Adrenal gland (tissue), 12 donors: ENCODE data around the gene CCN5. TPM values are rescaled to one million over a fixed set of nuclear protein-coding genes. Genes with fewer than 3 reads are reported as not detected.

Experiments
- DNase-seq, 7 donors: peaks; one replicate each; pipeline ENCODE4 v3.0.0-alpha.2; 2019 to 2020
- H3K27ac ChIP-seq, 5 donors: fragments of 200-600 bp; sonication (generic) in 4 of 5; 1 replicate in 3 of 5; 2 replicates in 2 of 5; pipeline versions ENCODE4 v1.5.1 to v1.8.0; 2016 to 2020; ENCODE audit warnings: mild to moderate bottlenecking in 1 of 5
- H3K27me3 ChIP-seq: fragments of 200-600 bp; 2 replicates; pipeline ENCODE4 v1.8.0; 2021
- H3K36me3 ChIP-seq, 2 donors: fragments of 200-600 bp; replicated peaks in 1 of 2; 1 replicate in 1 of 2; 2 replicates in 1 of 2; pipeline versions ENCODE4 v1.5.1 to v1.8.0; 2018 to 2022
- H3K4me1 ChIP-seq, 2 donors: fragments of 200-600 bp; replicated peaks in 1 of 2; 1 replicate in 1 of 2; 2 replicates in 1 of 2; pipeline versions ENCODE4 v1.5.1 to v1.8.0; 2018 to 2021
- H3K4me3 ChIP-seq, 4 donors: fragments of 200-600 bp; sonication (generic) in 3 of 4; one replicate each; pipeline ENCODE4 v1.5.1; 2016 to 2018
- H3K9me3 ChIP-seq, 3 donors: fragments of 200-600 bp; sonication (generic) in 1 of 3; replicated peaks in 1 of 3; 1 replicate in 2 of 3; 2 replicates in 1 of 3; pipeline versions ENCODE4 v1.5.1 to v1.8.0; 2016 to 2021
- CTCF ChIP-seq, 6 experiments: fragments of 450-650 bp in 4 of 6; fragments of 200-600 bp in 2 of 6; sonication (generic) in 1 of 6; IDR thresholded peaks; 1 replicate in 5 of 6; 2 replicates in 1 of 6; pipeline versions ENCODE4 v1.5.1 to v1.8.0; 2016 to 2021; ENCODE audit warnings: antibody characterized with exemption in 6 of 6, mild to moderate bottlenecking in 2 of 6, moderate library complexity in 1 of 6
- POLR2A ChIP-seq, 2 donors: fragments of 450-650 bp; IDR thresholded peaks; one replicate each; pipeline ENCODE4 v1.6.1; 2017; ENCODE audit warnings: antibody characterized with exemption in 2 of 2, mild to moderate bottlenecking in 2 of 2, moderate library complexity in 1 of 2
- WGBS, 4 donors: extraction: QIAGEN DNeasy Blood & Tissue Kit in 2 of 4; methylation state at CpG; one replicate each; pipeline versions ENCODE4 v1.1.5 to v1.1.7; 2013 to 2017; 5-methylcytosine and 5-hydroxymethylcytosine counted together
- intact Hi-C, 2 donors: fragments of 100-400 bp; cut with DNase I; formaldehyde crosslinking; loops; one replicate each; pipeline versions ENCODE4 v1.14.1 to v1.15.0; 2022 to 2023
- polyA plus RNA-seq, 3 donors: library from polyadenylated mRNA; stranded (reverse); fragments of 200-250 nt in 2 of 3; fragments of 350-450 nt in 1 of 3; fragmentation: Illumina TruSeq in 1 of 3; extraction: RNeasy Lipid Tissue Mini Kit (QIAGEN cat#74804) in 1 of 3; gene quantifications; one replicate each; pipeline ENCODE4 v1.2.3, GENCODE V29; 2013 to 2014
- total RNA-seq, 9 donors: library from RNA; depleted of rRNA in 4 of 9; stranded (reverse); fragments of >200 nt in 4 of 9; fragments of 120-200 nt in 1 of 9; fragmentation: NEBNext Ultra II Directional in 1 of 9; extraction: Animal tissue kit (Norgen Biotek cat#: 25700) in 1 of 9; gene quantifications; one replicate each; pipeline versions ENCODE4 v1.1.0 to v1.2.4, GENCODE V29; 2013 to 2023
- donor health status: healthy with polysubstance abuse.
- donor health status: Bipolar disorder and iron deficiency.
- donor health status: DM: yes; HTN: yes; CAD: no.
- donor health status: DM: no; HTN: no; CAD: no.
- donor health status: DM: no; HTN: no; CAD: no.
- donor health status: DM: yes; HTN: yes; CAD: no.

Gene CCN5
- total and polyA plus RNA-seq, 12 donors: 8.0 to 115 (median 52.7) TPM

GRCh38 chr20:44770484-44771171 lies 55.5 kb downstream of the CCN5 start:
- no peaks in the 10 kb centered on the region for H3K9me3 ChIP-seq
- H3K27ac ChIP-seq: no peak overlapping the region
- no peak for TF ChIP-seq POLR2A (IDR thresholded peaks at IDR 0.05)
- H3K4me1 ChIP-seq: no peaks in the 10 kb centered on the region
- H3K27me3 ChIP-seq: no peaks in the 10 kb centered on the region
- 46 to 63% (median 60%) methylated on average over 7 to 11 of the region's 11 CpGs for WGBS, 4 donors
- DNase-seq: no peak
- intact Hi-C loops: no loop called here
- H3K4me3 ChIP-seq: no peak overlapping the region
- no peaks in the 10 kb centered on the region for H3K36me3 ChIP-seq

GRCh38 chr20:44771172-44771535 lies 56.0 kb downstream of the CCN5 start:
- H3K9me3 ChIP-seq: no peaks in the 10 kb centered on the region
- WGBS, 4 donors: 81 to 86% (median 85%) methylated on average over 6 to 8 of the region's 8 CpGs
- H3K4me3 ChIP-seq: no peak overlapping the region
- no peak for DNase-seq
- no peaks in the 10 kb centered on the region for H3K4me1 ChIP-seq
- H3K27me3 ChIP-seq: no peaks in the 10 kb centered on the region
- TF ChIP-seq CTCF (IDR thresholded peaks at IDR 0.05): no peak
- TF ChIP-seq POLR2A (IDR thresholded peaks at IDR 0.05): no peak
- intact Hi-C loops: no loop called here
- no peaks in the 10 kb centered on the region for H3K36me3 ChIP-seq
- H3K27ac ChIP-seq: no peak overlapping the region

GRCh38 chr20:44772636-44773035 lies 57.5 kb downstream of the CCN5 start:
- Histone ChIP-seq H3K4me1 (no peaks in the 10 kb centered on the region), H3K9me3 (no peaks in the 10 kb centered on the region), H3K4me3 (no peak overlapping the region), H3K27ac (no peak overlapping the region), H3K36me3 (no peaks in the 10 kb centered on the region), H3K27me3 (no peaks in the 10 kb centered on the region)
- TF ChIP-seq POLR2A (IDR thresholded peaks at IDR 0.05): no peak
- intact Hi-C loops: no loop called here
- WGBS, 4 donors: 50 to 62% (median 56%) methylated on average over 8 of the region's 8 CpGs
- DNase-seq: no peak

GRCh38 chr20:44773070-44773829 lies 58.1 kb downstream of the CCN5 start:
- 42 to 58% (median 53%) methylated on average over 9 to 10 of the region's 10 CpGs for WGBS, 4 donors
- Histone ChIP-seq H3K27me3 (no peaks in the 10 kb centered on the region), H3K9me3 (no peaks in the 10 kb centered on the region), H3K4me1 (no peaks in the 10 kb centered on the region), H3K27ac (no peak overlapping the region), H3K36me3 (no peaks in the 10 kb centered on the region), H3K4me3 (no peak overlapping the region)
- intact Hi-C loops: no loop called here
- TF ChIP-seq POLR2A (IDR thresholded peaks at IDR 0.05) (no peak), CTCF (IDR thresholded peaks at IDR 0.05) (no peak)
- DNase-seq: no peak

- H3K27me3 ChIP-seq: no peaks in the 10 kb centered on the region
- no peak overlapping the region for H3K4me3 ChIP-seq
- WGBS, 4 donors: 13 to 17% (median 15%) methylated on average over 7 of the region's 7 CpGs
- no peaks in the 10 kb centered on the region for H3K4me1 ChIP-seq
- no peaks in the 10 kb centered on the region for H3K36me3 ChIP-seq
- no peak overlapping the region for H3K27ac ChIP-seq
- intact Hi-C loops: no loop called here
- no peaks in the 10 kb centered on the region for H3K9me3 ChIP-seq
- no peak for TF ChIP-seq CTCF (IDR thresholded peaks at IDR 0.05)
- no peak for TF ChIP-seq POLR2A (IDR thresholded peaks at IDR 0.05)
- DNase-seq: peak in 1 of 7 donors; percentile 9
Measured at GRCh38 chr20:44776980-44777379, 61.8 kb downstream of the CCN5 start.

Other genes with a start within 250 kb of the CCN5 start
- gene TTPAL, start 239.5 kb upstream of the CCN5 start, total RNA-seq: 10 to 100 TPM in 7 of 9 donors, 1 to 10 TPM in 2; 7.6 to 17.8 (median 13.3) TPM
- gene TTPAL, start 239.5 kb upstream of the CCN5 start, polyA plus RNA-seq: 1 to 10 TPM; 4.2 to 8.5 (median 5.9) TPM
- gene SERINC3, start 193.3 kb upstream of the CCN5 start, total RNA-seq: 100 to 1,000 TPM in 8 of 9 donors, 10 to 100 TPM in 1; 72.3 to 213 (median 155) TPM
- gene SERINC3, start 193.3 kb upstream of the CCN5 start, polyA plus RNA-seq: 100 to 1,000 TPM in 1 of 3 donors, 10 to 100 TPM in 2; 51.5 to 137 (median 54.5) TPM
- gene PKIG, start 132.8 kb upstream of the CCN5 start, total RNA-seq: 100 to 1,000 TPM in 6 of 9 donors, 10 to 100 TPM in 3; 56.1 to 225 (median 112) TPM
- gene PKIG, start 132.8 kb upstream of the CCN5 start, polyA plus RNA-seq: 100 to 1,000 TPM in 1 of 3 donors, 10 to 100 TPM in 2; 43.9 to 114 (median 98.0) TPM
- gene ADA, start 63.7 kb upstream of the CCN5 start, total RNA-seq: 10 to 100 TPM in 5 of 9 donors, 1 to 10 TPM in 4; 3.5 to 16.4 (median 11.8) TPM
- 10 to 100 TPM in 1 of 3 donors, 1 to 10 TPM in 2; 3.4 to 10.4 (median 9.6) TPM for gene ADA, start 63.7 kb upstream of the CCN5 start, polyA plus RNA-seq
- 10 to 100 TPM in 1 of 9 donors, 1 to 10 TPM in 6, under 1 TPM in 2; 0.44 to 11.0 (median 2.8) TPM for gene KCNK15, start 30.5 kb downstream of the CCN5 start, total RNA-seq
- gene KCNK15, start 30.5 kb downstream of the CCN5 start, polyA plus RNA-seq: under 1 TPM; 0.42 to 0.84 (median 0.56) TPM
- gene RIMS4, start 95.2 kb downstream of the CCN5 start, total RNA-seq: 1 to 10 TPM in 3 of 9 donors, under 1 TPM in 5, not detected in 1; 0.11 to 6.3 (median 0.67) TPM
- gene RIMS4, start 95.2 kb downstream of the CCN5 start, polyA plus RNA-seq: 1 to 10 TPM in 1 of 3 donors, under 1 TPM in 2; 0.54 to 1.5 (median 0.86) TPM
- 100 to 1,000 TPM; 109 to 207 (median 144) TPM for gene YWHAB, start 170.3 kb downstream of the CCN5 start, total RNA-seq
- 100 to 1,000 TPM in 1 of 3 donors, 10 to 100 TPM in 2; 53.1 to 293 (median 74.4) TPM for gene YWHAB, start 170.3 kb downstream of the CCN5 start, polyA plus RNA-seq
- gene PABPC1L, start 194.7 kb downstream of the CCN5 start, total RNA-seq: 10 to 100 TPM in 6 of 9 donors, 1 to 10 TPM in 3; 2.8 to 31.2 (median 10.5) TPM
- 10 to 100 TPM in 2 of 3 donors, 1 to 10 TPM in 1; 3.9 to 90.3 (median 69.5) TPM for gene PABPC1L, start 194.7 kb downstream of the CCN5 start, polyA plus RNA-seq
- gene TOMM34, start 245.0 kb downstream of the CCN5 start, total RNA-seq: 100 to 1,000 TPM in 1 of 9 donors, 10 to 100 TPM in 8; 20.7 to 178 (median 52.1) TPM
- 100 to 1,000 TPM in 1 of 3 donors, 10 to 100 TPM in 2; 17.8 to 120 (median 30.7) TPM for gene TOMM34, start 245.0 kb downstream of the CCN5 start, polyA plus RNA-seq